HG03558 (cell line): ENCODE measurements around the gene FMO2.

ENCODE experiments used
- ATAC-seq: cut with Tn5 transposase; IDR thresholded peaks from one replicate; pipeline ENCODE4 v1.9.1; 2021; ENCODE audit warnings: moderate number of reproducible peaks; ENCODE audit not compliant: unreplicated experiment; ENCODE audit errors: extremely low read depth

FMO2 gene

DNA sequence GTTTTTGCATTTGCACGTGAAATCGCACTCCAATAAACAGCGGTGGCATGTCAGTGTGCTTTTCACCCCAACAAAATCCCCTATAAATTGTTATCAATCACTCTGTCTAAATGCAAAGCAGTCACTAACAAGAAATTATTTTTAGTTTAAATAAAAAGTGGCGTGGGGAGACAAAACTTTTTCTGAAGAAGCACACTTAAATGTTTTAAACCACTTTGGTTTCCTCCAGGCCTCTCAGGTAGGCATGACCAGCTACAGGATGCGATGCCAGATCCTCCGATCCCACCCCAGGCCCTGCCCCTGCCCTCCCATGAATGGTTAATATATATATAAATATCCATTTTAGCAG is 66.8 kb downstream of the FMO2 start:
- no peak for ATAC-seq

DNA sequence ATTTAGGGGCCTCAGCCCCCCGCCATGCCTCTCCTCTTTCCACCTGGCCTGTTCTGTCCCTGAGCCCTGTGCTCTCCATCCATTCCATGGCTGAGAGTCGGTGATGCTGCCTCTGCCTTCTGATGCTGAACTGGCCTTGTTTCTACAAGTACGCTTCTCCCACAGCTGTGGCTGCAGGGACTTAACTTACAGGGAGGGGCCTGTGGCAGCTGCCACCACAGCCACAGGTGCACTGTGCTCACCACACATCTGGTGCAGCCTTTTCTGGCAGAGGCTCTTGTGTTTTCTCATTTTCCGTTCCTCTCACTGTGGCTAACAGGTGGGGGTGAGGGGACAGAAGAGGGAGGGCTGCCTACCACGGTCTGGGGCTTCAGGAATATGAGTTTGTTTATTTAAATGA is 67.4 kb downstream of the FMO2 start:
- ATAC-seq = peak; percentile 96

DNA sequence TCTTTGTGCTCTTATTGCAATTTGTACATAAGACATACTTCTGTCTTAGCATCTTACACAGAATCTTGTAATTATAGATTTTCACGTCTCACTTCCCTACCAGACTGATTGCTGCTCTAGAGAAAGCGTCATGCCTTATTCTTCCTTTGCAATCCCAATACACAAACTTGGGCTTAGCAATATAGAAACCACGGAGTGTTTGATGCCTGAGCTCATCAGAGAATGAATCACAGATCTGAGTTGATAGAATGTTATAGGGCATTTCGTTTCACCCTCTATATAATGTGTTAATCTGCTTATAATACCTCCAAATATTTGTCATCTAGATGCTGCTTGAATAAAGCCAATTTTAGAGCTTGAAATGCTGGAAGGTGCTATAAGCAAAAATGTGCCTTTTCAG is 69.8 kb downstream of the FMO2 start:
- ATAC-seq = no peak

DNA sequence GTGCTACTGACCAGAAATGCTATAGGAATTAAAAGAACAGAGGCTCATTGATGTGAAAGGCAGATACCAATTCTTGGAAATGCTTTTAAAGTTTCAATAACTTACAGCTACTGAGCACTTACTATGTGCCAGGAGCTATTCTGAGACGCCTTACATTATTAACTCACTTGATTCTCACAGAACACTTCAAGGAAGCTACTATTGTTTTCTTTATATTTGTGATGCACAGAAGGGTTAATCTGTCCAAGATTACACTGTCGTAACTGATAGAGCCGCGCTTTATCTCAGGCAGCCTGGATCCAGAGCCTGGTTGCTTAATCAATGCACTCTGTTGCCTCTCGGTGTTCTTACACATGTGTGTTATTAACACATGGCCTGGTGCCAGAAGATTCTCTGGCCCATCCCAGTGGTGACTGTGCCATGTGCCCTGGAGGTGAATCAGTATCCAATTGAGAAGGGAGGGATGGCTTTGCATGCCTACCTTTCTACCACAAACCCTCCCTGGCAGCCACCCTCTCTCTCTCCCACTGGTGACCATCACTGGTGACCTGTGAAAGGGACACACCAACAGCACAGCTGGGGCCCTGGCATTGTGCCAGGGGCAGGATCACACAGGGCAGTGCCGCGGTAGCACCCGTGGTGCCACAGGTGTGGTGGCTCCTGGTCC is 72.0 kb downstream of the FMO2 start:
- ATAC-seq = no peak

DNA sequence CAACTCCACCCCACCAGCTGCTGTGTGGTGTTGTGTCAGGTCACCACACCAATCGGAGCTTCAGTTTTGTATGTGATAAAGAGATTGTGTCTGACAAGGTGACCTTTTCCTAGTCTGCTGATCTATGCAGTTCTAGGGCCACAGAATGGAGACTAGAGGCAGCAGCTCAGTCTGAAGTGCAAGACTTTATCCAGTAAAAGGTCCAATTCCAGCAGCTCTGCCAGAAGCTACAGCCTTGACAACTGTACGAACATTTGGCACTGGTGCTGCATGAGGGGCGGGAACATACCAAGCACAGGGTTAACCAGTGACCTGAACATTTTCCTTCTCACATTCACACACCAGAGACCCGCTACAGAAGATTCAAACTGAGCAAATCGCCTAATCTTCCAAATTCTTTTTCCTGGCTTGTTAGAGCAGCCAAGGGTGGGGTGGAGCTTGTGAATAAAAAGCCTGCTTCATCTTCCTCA is 72.5 kb downstream of the FMO2 start:
- no peak for ATAC-seq

DNA sequence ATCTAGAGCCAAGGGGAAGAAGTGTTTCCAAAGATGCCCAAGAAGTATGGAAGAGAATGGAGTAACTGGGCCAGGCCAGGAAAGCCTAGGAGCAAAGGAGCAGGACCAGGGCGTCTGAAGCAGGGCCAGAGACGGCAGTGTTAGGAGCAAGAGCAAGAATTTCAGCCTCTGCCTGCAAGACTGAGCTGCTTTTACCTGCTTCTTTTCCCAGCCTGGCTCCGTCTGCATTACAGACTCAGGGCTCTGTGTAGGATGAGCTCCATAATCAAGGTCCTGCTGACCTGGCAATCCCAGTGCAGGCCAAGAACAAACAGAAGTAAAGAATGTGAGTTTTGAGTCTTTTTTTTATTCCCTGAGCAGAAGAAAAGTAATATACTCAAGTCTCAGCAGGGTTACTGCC is 73.3 kb downstream of the FMO2 start:
- no peak for ATAC-seq

DNA sequence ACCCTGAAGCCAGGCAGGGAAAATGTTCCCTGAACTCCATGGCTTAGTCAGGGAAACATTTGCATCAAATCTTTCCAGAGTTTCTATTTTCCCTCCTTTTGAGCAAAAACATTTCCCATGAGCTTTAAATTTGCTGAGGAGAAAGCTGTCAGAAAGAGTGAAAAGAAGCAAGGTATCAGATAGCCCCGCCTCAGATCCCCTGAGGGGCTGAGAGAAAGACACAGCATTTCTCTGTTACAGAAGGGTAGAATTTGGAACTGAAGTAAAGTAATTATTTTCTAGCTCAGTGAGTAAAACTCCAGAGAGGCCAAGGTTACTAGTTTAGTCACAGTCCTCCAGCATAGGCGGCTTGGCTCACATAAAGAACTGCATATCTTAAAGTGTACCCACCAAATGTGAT is 73.8 kb downstream of the FMO2 start:
- no peak for ATAC-seq
